K562 (cell line): ENCODE results near the gene SLC41A3. TPM values are rescaled to one million over a fixed set of nuclear protein-coding genes. Genes with fewer than 3 reads are reported as not detected.

Source experiments
- ATAC-seq: fragments of 200-7000 bp; cut with Tn5 transposase; 3 replicates; pipeline ENCODE4 v1.9.1; 2020; ENCODE audit warnings: moderate library complexity
- BruUV-seq: library from RNA; stranded (reverse); fragments of 400-500 nt; replicated peaks from 2 replicates; lab custom pipeline; 2021; lab: Mats Ljungman, UMichigan
- CTCF ChIA-PET: fragments of 300-600 bp; formaldehyde crosslinking; extraction: SDS; loops from one replicate; lab custom pipeline; 2021; ENCODE audit warnings: low intra/inter-chr PET ratio; lab: Yijun Ruan, JAX
- POLR2A ChIA-PET: fragments of 300-600, 350-650 bp; sonication (Branson Sonifier 250); formaldehyde crosslinking; extraction: SDS; loops from one replicate; lab custom pipeline; 2021; ENCODE audit warnings: antibody characterized with exemption, inconsistent platforms; lab: Yijun Ruan, JAX
- DNase-seq, 4 experiments: peaks; one replicate each; pipeline versions ENCODE4 v3.0.0 to v3.0.0-alpha.2; 2011 to 2018; ENCODE audit warnings: low spot score in 3 of 4, mixed read lengths in 3 of 4; ENCODE audit errors: extremely low read depth in 1 of 4
- FAIRE-seq: peaks from 2 replicates; lab custom pipeline; 2011; peaks lifted over from hg19 to GRCh38; lab: Jason Lieb, UNC
- H2AFZ ChIP-seq: 2 replicates; pipeline ENCODE4 v1.6.0; 2011; ENCODE audit warnings: low read depth, low read length, control low read depth, inconsistent platforms
- H3K27ac ChIP-seq: fragments of 200-600 bp; 3 replicates; pipeline ENCODE4 v1.8.0; 2011; ENCODE audit warnings: low read depth, mild to moderate bottlenecking, control low read depth, inconsistent platforms, low read length, moderate library complexity, mixed read lengths; ENCODE audit errors: extremely low read depth
- H3K27me3 ChIP-seq, 2 experiments: fragments of 300-600 bp in 1 of 2; 2 replicates in 1 of 2; 3 replicates in 1 of 2; pipeline versions ENCODE4 v1.6.0 to v1.8.0; 2011; ENCODE audit warnings: inconsistent platforms in 2 of 2, low read length in 2 of 2, mild to moderate bottlenecking in 1 of 2, mixed read lengths in 1 of 2, moderate library complexity in 1 of 2; ENCODE audit not compliant: control insufficient read depth in 2 of 2, insufficient read depth in 2 of 2
- H3K36me3 ChIP-seq: fragments of 300-600 bp; 3 replicates; pipeline ENCODE4 v1.8.0; 2011; ENCODE audit warnings: mild to moderate bottlenecking, low read length, inconsistent platforms; ENCODE audit not compliant: control insufficient read depth, insufficient read depth
- H3K4me1 ChIP-seq, 2 experiments: fragments of 200-600 bp in 1 of 2; replicated peaks in 1 of 2; 2 replicates in 1 of 2; 3 replicates in 1 of 2; pipeline versions ENCODE4 v1.5.1 to v1.8.0; 2011; ENCODE audit warnings: inconsistent platforms in 2 of 2, low read length in 2 of 2, mild to moderate bottlenecking in 1 of 2, mixed read lengths in 1 of 2, moderate library complexity in 1 of 2; ENCODE audit not compliant: control insufficient read depth in 2 of 2, insufficient read depth in 2 of 2
- H3K4me2 ChIP-seq: 2 replicates; pipeline ENCODE4 v1.6.1; 2011; ENCODE audit warnings: low read length, control low read depth, inconsistent platforms, mixed read lengths; ENCODE audit not compliant: insufficient read depth
- H3K4me3 ChIP-seq: fragments of 200-600 bp; sonication (generic), shearing (Covaris generic); 2 replicates; pipeline ENCODE4 v1.5.1; 2016; ENCODE audit warnings: control low read depth, inconsistent platforms
- H3K79me2 ChIP-seq: fragments of 200-600 bp; 3 replicates; pipeline ENCODE4 v1.8.0; 2011; ENCODE audit warnings: low read length, inconsistent platforms; ENCODE audit not compliant: control insufficient read depth, insufficient read depth
- H3K9ac ChIP-seq, 2 experiments: 2 replicates each; pipeline versions ENCODE4 v1.6.0 to v1.6.1; 2011; ENCODE audit warnings: low read depth in 2 of 2, low read length in 2 of 2, control low read depth in 1 of 2, inconsistent platforms in 1 of 2, mild to moderate bottlenecking in 1 of 2, mixed read lengths in 1 of 2; ENCODE audit not compliant: insufficient read depth in 1 of 2
- H3K9me1 ChIP-seq: one replicate; pipeline ENCODE4 v1.6.0; 2011; ENCODE audit warnings: inconsistent platforms, mild to moderate bottlenecking, low read length, moderate library complexity; ENCODE audit not compliant: control insufficient read depth, insufficient read depth
- H3K9me3 ChIP-seq: replicated peaks from 2 replicates; pipeline ENCODE4 v1.5.1; 2011; ENCODE audit warnings: low read depth, low read length, inconsistent platforms; ENCODE audit not compliant: control insufficient read depth, insufficient read depth
- H4K20me1 ChIP-seq: replicated peaks from 2 replicates; pipeline ENCODE4 v1.6.1; 2011; ENCODE audit warnings: low read length, inconsistent platforms, mixed read lengths; ENCODE audit not compliant: control insufficient read depth, insufficient read depth
- ATF7 ChIP-seq: fragments of 450-650 bp; IDR thresholded peaks from 2 replicates; pipeline ENCODE4 v1.7.1; 2014; ENCODE audit warnings: mild to moderate bottlenecking, moderate library complexity
- CCAR2 ChIP-seq: fragments of 200-400 bp; formaldehyde crosslinking; IDR thresholded peaks from 2 replicates; pipeline ENCODE4 v1.6.1; 2017; ENCODE audit warnings: mild to moderate bottlenecking, low read depth, low read length
- DEAF1 ChIP-seq: fragments of 450-650 bp; formaldehyde crosslinking; IDR thresholded peaks from 2 replicates; pipeline ENCODE4 v1.4.0; 2020; ENCODE audit warnings: mild to moderate bottlenecking, moderate library complexity
- ESRRB ChIP-seq: fragments of 250-450 bp; sonication (Bioruptor Pico); IDR thresholded peaks from 2 replicates; pipeline ENCODE4 v1.5.0; 2020; ENCODE audit warnings: mild to moderate bottlenecking, moderate library complexity, borderline replicate concordance
- ETV6 ChIP-seq, 3 experiments: fragments of 150-350 bp in 1 of 3; sonication (generic) in 1 of 3; formaldehyde crosslinking in 1 of 3; IDR thresholded peaks; 2 replicates each; pipeline versions ENCODE4 v1.6.1 to v1.8.0; 2014 to 2022; ENCODE audit warnings: borderline replicate concordance in 2 of 3, low read depth in 2 of 3, antibody characterized with exemption in 1 of 3, low read length in 1 of 3, mild to moderate bottlenecking in 1 of 3, missing genetic modification reagents in 1 of 3
- FOXK2 ChIP-seq, 2 experiments: fragments of 450-650 bp; IDR thresholded peaks in 1 of 2; conservative IDR thresholded peaks in 1 of 2; 2 replicates each; pipeline ENCODE4 v1.6.1; 2016; ENCODE audit warnings: low read depth in 2 of 2, mild to moderate bottlenecking in 1 of 2
- HDAC8 ChIP-seq: fragments of 450-650 bp; IDR thresholded peaks from 2 replicates; pipeline ENCODE4 v1.6.1; 2016; ENCODE audit warnings: mild to moderate bottlenecking, missing genetic modification characterization, moderate library complexity, missing compliant biosample characterization
- MCM2 ChIP-seq: fragments of 450-650 bp; IDR thresholded peaks from 2 replicates; pipeline ENCODE4 v1.6.1; 2017; ENCODE audit warnings: low read depth, mild to moderate bottlenecking
- NR2C2 ChIP-seq, 2 experiments: fragments of 200-800 bp in 1 of 2; sonication (Bioruptor generic) in 1 of 2; sonication (generic) in 1 of 2; formaldehyde crosslinking in 1 of 2; IDR thresholded peaks; 2 replicates each; pipeline versions ENCODE4 v1.6.1 to v1.8.0; 2016 to 2022; ENCODE audit warnings: mild to moderate bottlenecking in 1 of 2, missing compliant biosample characterization in 1 of 2, missing genetic modification characterization in 1 of 2, missing genetic modification reagents in 1 of 2
- PTBP1 ChIP-seq: fragments of 200-400 bp; formaldehyde crosslinking; IDR thresholded peaks from 2 replicates; pipeline ENCODE4 v1.6.1; 2017; ENCODE audit warnings: low read depth, low read length
- RFX7 ChIP-seq: fragments of 250-450 bp; sonication (Bioruptor Pico); IDR thresholded peaks from 2 replicates; pipeline ENCODE4 v1.5.1; 2021; ENCODE audit warnings: mild to moderate bottlenecking
- STAT6 ChIP-seq: sonication (generic); formaldehyde crosslinking; IDR thresholded peaks from 2 replicates; pipeline ENCODE4 v1.8.1; 2023; ENCODE audit warnings: mild to moderate bottlenecking, missing genetic modification reagents
- UBTF ChIP-seq, 2 experiments: IDR thresholded peaks; 2 replicates each; pipeline ENCODE4 v1.6.1; 2012; ENCODE audit warnings: improper control_type of control experiment in 2 of 2, low read depth in 2 of 2, low read length in 2 of 2, borderline replicate concordance in 1 of 2
- ZNF23 ChIP-seq: fragments of 250-450 bp; sonication (Bioruptor Pico); IDR thresholded peaks from 2 replicates; pipeline ENCODE4 v1.4.0; 2020; ENCODE audit warnings: mild to moderate bottlenecking
- ZNF655 ChIP-seq: fragments of 250-450 bp; sonication (Bioruptor Pico); IDR thresholded peaks from 2 replicates; pipeline ENCODE4 v1.5.0; 2021
- in situ Hi-C: fragments of 300-500 bp; cut with MboI; formaldehyde crosslinking; loops from 4 replicates; pipeline ENCODE4 v1.15.0; 2018; ENCODE audit warnings: inconsistent platforms, mixed read lengths
- intact Hi-C: fragments of 100-400 bp; cut with micrococcal nuclease; formaldehyde crosslinking; loops from 2 replicates; pipeline ENCODE4 v1.14.2; 2022
- polyA plus RNA-seq, 8 experiments: library from polyadenylated mRNA; depleted of rRNA in 4 of 8; stranded (reverse) in 5 of 8; unstranded in 3 of 8; fragments of >200 nt; fragmentation: Nextera tagmentation in 2 of 8; fragmentation: Illumina TruSeq in 1 of 8; extraction: Ambion mirVana in 2 of 8; extraction: Trizol in 1 of 8; gene quantifications; 2 replicates each; pipeline versions ENCODE4 v1.2.1 to v1.2.3, GENCODE V29; 2011 to 2014; ENCODE audit warnings: inconsistent platforms in 1 of 8, missing spikeins in 1 of 8
- total RNA-seq, 7 experiments: library from RNA; depleted of rRNA in 6 of 7; stranded (reverse); fragments of >200 nt in 6 of 7; fragmentation: Illumina TruSeq in 2 of 7; extraction: Trizol in 2 of 7; gene quantifications; 2 replicates each; pipeline versions ENCODE4 v1.2.1 to v1.2.3, GENCODE V29; 2011 to 2021; ENCODE audit warnings: low replicate concordance in 1 of 7

Gene SLC41A3
- total and polyA plus RNA-seq, 9 of the 15 experiments (the other 6 are each of a cell fraction or from before 2014, with no cell fraction given), result 4.1 to 20.7 (median 11.2) TPM

GRCh38 chr3:126029241-126029640 is 54.7 kb downstream of the SLC41A3 start:
- ChIA-PET CTCF (no interaction called here), POLR2A (no interaction called here)
- no peaks in the 10 kb centered on the region for H3K4me1 ChIP-seq
- DNase-seq (no peak), FAIRE-seq (no peak), ATAC-seq (no peak)
- H3K79me2 ChIP-seq, result no peaks in the 10 kb centered on the region
- no peak overlapping the region for H3K9ac ChIP-seq
- in situ Hi-C loops, result no loop called here
- no TSS peak for BruUV-seq
- intact Hi-C loops, result no loop called here
- no peaks in the 10 kb centered on the region for H3K9me3 ChIP-seq
- no peaks in the 10 kb centered on the region for H3K27me3 ChIP-seq
- no peaks in the 10 kb centered on the region for H3K9me1 ChIP-seq
- H2AFZ ChIP-seq, result no peak overlapping the region
- no peak overlapping the region for H3K4me3 ChIP-seq
- no peaks in the 10 kb centered on the region for H4K20me1 ChIP-seq
- TF ChIP-seq PTBP1 (no peak), DEAF1 (CRISPR knock-in tag) (no peak), ETV6 (IDR thresholded peaks at IDR 0.05; ENCODE audit: borderline replicate concordance in 1 of 2, low read depth in 2 of 2, low read length in 1 of 2) (no peak), ETV6 (CRISPR knock-in tag; IDR thresholded peaks at IDR 0.05; ENCODE audit: borderline replicate concordance) (no peak), ATF7 (no peak), NR2C2 (CRISPR knock-in tag; IDR thresholded peaks at IDR 0.05) (no peak), NR2C2 (tag; IDR thresholded peaks at IDR 0.05) (no peak), FOXK2 (conservative IDR thresholded peaks at IDR 0.05 in 1 of 2, IDR thresholded peaks at IDR 0.05 in 1 of 2; ENCODE audit: low read depth in 2 of 2) (no peak), RFX7 (CRISPR knock-in tag) (no peak), MCM2 (no peak), UBTF (IDR thresholded peaks at IDR 0.05; ENCODE audit: borderline replicate concordance in 1 of 2, low read depth in 2 of 2, low read length in 2 of 2) (no peak), ZNF655 (CRISPR knock-in tag) (no peak), CCAR2 (no peak), ESRRB (CRISPR knock-in tag) (no peak), STAT6 (CRISPR knock-in tag) (no peak), HDAC8 (tag) (no peak), ZNF23 (CRISPR knock-in tag) (no peak)
- H3K4me2 ChIP-seq, result no peak overlapping the region
- H3K36me3 ChIP-seq, result no peaks in the 10 kb centered on the region
- H3K27ac ChIP-seq, result no peak overlapping the region
